Liver (tissue), 3 donors: Measurements from ENCODE around the gene PGBD2.

Experiments
- CTCF ChIP-seq: fragments of 150-350 bp; IDR thresholded peaks from 2 replicates; pipeline ENCODE4 v1.5.1; 2017; ENCODE audit warnings: improper control_type of control experiment, low read depth, low read length; ENCODE audit not compliant: missing input control
- EGR1 ChIP-seq, 2 donors: IDR thresholded peaks; 2 replicates each; pipeline ENCODE4 v1.6.1; 2016 to 2018; ENCODE audit warnings: antibody characterized with exemption in 2 of 2, low read depth in 2 of 2
- donor health status: healthy.
- donor health status: healthy.

GRCh38 chr1:248862695-248862997 is 43.4 kb upstream of the PGBD2 start:
- TF ChIP-seq EGR1 (IDR thresholded peaks at IDR 0.05; ENCODE audit: low read depth in 2 of 2) (no peak), CTCF (no peak)
